ENCODE measurements around the gene POLR1E.
A peak's percentile ranks its signal among the peaks of the same experiment; 100 is the strongest.
"Not testable (repeated sequence)": the region's sequence is repeated elsewhere in the genome, so short reads cannot be mapped to it uniquely, and the experiment has no call there.

POLR1E gene

DNA sequence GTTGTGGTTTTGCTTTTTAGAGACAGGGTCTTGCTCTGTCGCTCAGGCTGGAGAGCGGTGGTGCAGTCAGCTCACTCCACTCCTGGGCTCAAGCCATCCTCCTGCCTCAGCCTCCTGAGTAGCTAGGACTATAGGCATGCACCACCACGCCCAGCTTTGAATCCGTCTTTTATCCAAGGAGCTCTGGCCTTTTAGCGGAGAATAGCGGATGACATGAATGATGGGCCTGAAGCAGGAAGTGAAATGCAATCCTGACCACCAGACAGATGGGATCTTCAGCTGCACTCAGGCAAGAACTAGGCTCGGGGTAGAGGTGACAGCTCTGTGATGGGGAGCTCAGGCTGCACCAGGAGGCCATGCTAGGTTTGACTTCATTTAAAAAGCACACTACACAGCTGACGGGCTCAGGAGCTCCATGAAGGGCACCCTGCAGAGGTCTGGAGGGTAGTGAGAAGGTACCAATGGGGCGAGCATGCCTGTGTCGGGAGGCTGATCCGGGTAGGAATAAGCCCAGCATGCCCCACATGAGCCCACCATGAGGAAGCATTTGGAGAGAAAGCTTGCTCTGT lies 21.9 kb downstream of the POLR1E start:
- TF ChIP-seq CTCF (conservative IDR thresholded peaks at IDR 0.05) (no peak), ZFX (IDR thresholded peaks at IDR 0.05) (no peak)

GRCh38 chr9:37508135-37508833 lies 22.5 kb downstream of the POLR1E start:
- TF ChIP-seq ZFX (IDR thresholded peaks at IDR 0.05) (no peak), CTCF (conservative IDR thresholded peaks at IDR 0.05) (no peak)
- no peak overlapping the region for H3K27ac ChIP-seq

More for the DNA sequence above, 21.9 kb downstream of the POLR1E start:
- no peak overlapping the region for H3K27ac ChIP-seq

GRCh38 chr9:37508834-37509206 lies 23.1 kb downstream of the POLR1E start:
- no peak for TF ChIP-seq ZFX (IDR thresholded peaks at IDR 0.05)
- TF ChIP-seq CTCF (conservative IDR thresholded peaks at IDR 0.05) = no peak
- no peak overlapping the region for H3K27ac ChIP-seq

DNA sequence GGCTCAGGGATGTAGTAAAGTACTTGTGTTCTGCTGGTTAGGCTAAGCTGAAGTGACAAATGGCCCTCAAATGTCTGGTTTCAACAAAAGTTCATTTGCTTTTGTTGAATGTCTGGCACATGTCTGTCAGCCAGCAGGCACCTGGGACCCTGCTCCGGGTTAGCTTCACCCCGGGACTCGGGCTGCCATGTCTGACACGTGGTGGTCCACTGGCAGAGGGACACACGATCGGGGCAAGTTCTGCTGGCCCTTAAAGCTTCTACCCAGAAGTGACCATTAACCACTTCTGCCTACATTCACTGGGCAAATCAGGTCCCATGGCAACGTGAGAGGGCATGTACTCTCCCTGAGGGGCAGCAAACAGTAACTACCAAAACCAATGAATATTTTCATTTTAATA lies 23.8 kb downstream of the POLR1E start:
- H3K27ac ChIP-seq = no peak overlapping the region
- TF ChIP-seq ZFX (IDR thresholded peaks at IDR 0.05) = no peak
- no peak for TF ChIP-seq CTCF (conservative IDR thresholded peaks at IDR 0.05)

DNA sequence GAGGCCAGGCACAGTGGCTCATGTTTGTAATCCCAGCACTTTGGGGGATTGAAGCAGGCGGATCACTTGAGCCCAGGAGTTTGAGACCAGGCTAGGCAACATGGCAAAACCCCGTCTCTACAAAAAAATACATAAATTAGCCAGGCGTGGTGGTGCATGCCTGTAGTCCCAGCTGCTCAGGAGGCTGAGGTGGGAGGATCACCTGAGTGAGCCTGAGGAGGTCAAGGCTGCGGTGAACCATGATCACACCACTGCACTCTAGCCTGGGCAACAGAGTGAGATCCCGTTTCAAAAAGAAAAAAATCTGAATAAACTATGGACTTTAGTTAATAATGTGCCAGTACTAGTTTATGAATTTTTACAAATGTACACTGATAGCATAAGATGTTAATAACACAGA lies 24.3 kb downstream of the POLR1E start:
- H3K27ac ChIP-seq = not testable (repeated sequence)

DNA sequence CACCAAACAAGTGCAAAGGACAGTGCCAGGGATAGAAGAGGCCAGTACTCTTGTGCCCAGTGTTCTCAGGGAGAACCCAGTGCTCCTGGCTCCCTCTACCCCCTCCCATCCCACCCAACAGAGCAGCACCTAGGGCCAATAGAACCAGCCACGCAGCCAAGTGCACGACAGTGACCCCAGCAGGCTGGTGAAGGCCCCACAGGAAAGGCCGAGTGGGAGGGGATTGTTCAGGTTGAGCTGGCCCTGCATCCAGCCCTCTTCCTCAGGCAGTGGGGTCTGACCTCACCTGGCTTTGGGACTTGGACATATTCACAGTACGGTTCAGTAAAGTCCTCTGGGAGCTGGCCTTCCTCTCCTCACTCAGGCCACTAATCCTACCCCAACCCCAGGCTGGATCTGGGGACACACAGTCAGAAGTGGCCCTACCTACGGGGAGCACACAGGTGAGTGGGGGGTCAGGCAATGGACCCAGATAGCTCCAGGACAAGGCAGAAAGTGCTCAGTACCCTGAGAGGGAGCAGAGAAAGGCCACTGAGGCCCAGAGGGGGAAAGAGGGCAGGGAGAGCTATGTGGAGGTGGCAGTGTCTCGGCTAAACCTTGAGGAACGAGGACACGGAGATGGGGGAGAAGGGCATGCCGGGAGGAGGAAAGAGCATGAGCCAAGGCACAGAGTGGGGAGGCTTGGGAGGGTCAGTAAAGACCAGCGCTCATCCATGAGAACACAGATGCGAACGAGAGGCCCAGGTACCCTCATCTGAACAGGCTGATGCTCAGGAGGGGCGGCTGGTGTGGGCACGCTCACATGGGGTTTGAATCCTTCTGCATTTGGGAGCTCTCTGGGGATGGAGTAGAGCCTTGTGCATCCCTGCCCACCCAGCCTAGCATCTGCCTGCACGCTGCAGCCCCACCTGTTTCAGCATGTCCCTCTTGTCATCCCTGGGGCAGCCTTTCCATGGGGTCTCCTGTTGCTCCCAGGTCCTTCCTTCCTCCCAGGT lies 25.6 kb downstream of the POLR1E start:
- no peak overlapping the region for H3K27ac ChIP-seq
- no peak for TF ChIP-seq ZFX (IDR thresholded peaks at IDR 0.05)
- TF ChIP-seq CTCF (conservative IDR thresholded peaks at IDR 0.05) = no peak

- no peak overlapping the region for H3K27ac ChIP-seq
- TF ChIP-seq CTCF (conservative IDR thresholded peaks at IDR 0.05) (no peak), ZFX (IDR thresholded peaks at IDR 0.05) (no peak)
These were observed 26.7 kb downstream of the POLR1E start for GRCh38 chr9:37512437-37512836.

- peak overlapping the region; percentile 81 for H3K27ac ChIP-seq
These were observed 28.7 kb downstream of the POLR1E start for GRCh38 chr9:37514415-37514814.

All from C4-2B (cell line).